ENCODE results near the gene GLRB. TPM values are rescaled to one million over a fixed set of nuclear protein-coding genes. Genes with fewer than 3 reads are reported as not detected.
"Not testable (repeated sequence)": the region's sequence is repeated elsewhere in the genome, so short reads cannot be mapped to it uniquely, and the experiment has no call there.

GLRB gene
- total RNA-seq, 2 experiments from 2014 or later, result not detected

- no peak overlapping the region for H3K4me3 Mint-ChIP-seq
- no peak for DNase-seq
- H3K4me1 Mint-ChIP-seq, result no peaks in the 10 kb centered on the region
- no peaks in the 10 kb centered on the region for H3K27me3 Mint-ChIP-seq
- H3K27ac Mint-ChIP-seq, result no peak overlapping the region
- no peaks in the 10 kb centered on the region for H3K36me3 Mint-ChIP-seq
- H3K9me3 Mint-ChIP-seq (ENCODE audit: low read depth), result no peaks in the 10 kb centered on the region
- CTCF ChIA-PET, result no interaction called here
- ATAC-seq, result no peak
These were observed 94.4 kb downstream of the GLRB start for GRCh38 chr4:157170321-157170720.

- DNase-seq (no peak), ATAC-seq (no peak)
- Mint-ChIP-seq H3K9me3 (ENCODE audit: low read depth) (no peaks in the 10 kb centered on the region), H3K27ac (no peak overlapping the region), H3K4me1 (no peaks in the 10 kb centered on the region), H3K27me3 (no peaks in the 10 kb centered on the region), H3K4me3 (no peak overlapping the region), H3K36me3 (no peaks in the 10 kb centered on the region)
- CTCF ChIA-PET, result no interaction called here
These were observed 96.1 kb downstream of the GLRB start for GRCh38 chr4:157172011-157172410.

- H3K36me3 Mint-ChIP-seq; DNase-seq; H3K27me3 Mint-ChIP-seq; H3K9me3 Mint-ChIP-seq (ENCODE audit: low read depth); H3K4me1 Mint-ChIP-seq; H3K4me3 Mint-ChIP-seq; H3K27ac Mint-ChIP-seq; ATAC-seq; CTCF ChIA-PET: not testable (repeated sequence)
These were observed 104.3 kb downstream of the GLRB start for GRCh38 chr4:157180268-157180667.

GRCh38 chr4:157184300-157184699 is 108.3 kb downstream of the GLRB start:
- Mint-ChIP-seq H3K4me3 (no peak overlapping the region), H3K9me3 (ENCODE audit: low read depth) (no peaks in the 10 kb centered on the region), H3K27ac (no peak overlapping the region), H3K36me3 (no peaks in the 10 kb centered on the region), H3K27me3 (no peaks in the 10 kb centered on the region), H3K4me1 (no peaks in the 10 kb centered on the region)
- ATAC-seq (no peak), DNase-seq (no peak)
- CTCF ChIA-PET, result no interaction called here

- CTCF ChIA-PET, result no interaction called here
- Mint-ChIP-seq H3K9me3 (ENCODE audit: low read depth) (peaks cover 2% of the 10 kb centered on the region), H3K4me1 (no peaks in the 10 kb centered on the region), H3K27me3 (no peaks in the 10 kb centered on the region), H3K36me3 (no peaks in the 10 kb centered on the region), H3K27ac (no peak overlapping the region), H3K4me3 (no peak overlapping the region)
- ATAC-seq (no peak), DNase-seq (no peak)
These were observed 109.4 kb downstream of the GLRB start for GRCh38 chr4:157185363-157185762.

GRCh38 chr4:157195374-157195773 is 119.4 kb downstream of the GLRB start:
- Mint-ChIP-seq H3K4me1 (no peaks in the 10 kb centered on the region), H3K27me3 (no peaks in the 10 kb centered on the region), H3K36me3 (no peaks in the 10 kb centered on the region), H3K27ac (no peak overlapping the region), H3K9me3 (ENCODE audit: low read depth) (peaks cover 2% of the 10 kb centered on the region), H3K4me3 (no peak overlapping the region)
- DNase-seq, result no peak
- no peak for ATAC-seq
- CTCF ChIA-PET, result no interaction called here

GRCh38 chr4:157196046-157196445 is 120.1 kb downstream of the GLRB start:
- DNase-seq (no peak), ATAC-seq (no peak)
- CTCF ChIA-PET, result no interaction called here
- no peaks in the 10 kb centered on the region for H3K27me3 Mint-ChIP-seq
- H3K9me3 Mint-ChIP-seq (ENCODE audit: low read depth), result no peaks in the 10 kb centered on the region
- no peaks in the 10 kb centered on the region for H3K36me3 Mint-ChIP-seq
- no peak overlapping the region for H3K4me3 Mint-ChIP-seq
- no peaks in the 10 kb centered on the region for H3K4me1 Mint-ChIP-seq
- H3K27ac Mint-ChIP-seq, result no peak overlapping the region

- Mint-ChIP-seq H3K4me3 (no peak overlapping the region), H3K4me1 (no peaks in the 10 kb centered on the region), H3K27ac (no peak overlapping the region), H3K27me3 (no peaks in the 10 kb centered on the region), H3K36me3 (no peaks in the 10 kb centered on the region), H3K9me3 (ENCODE audit: low read depth) (no peaks in the 10 kb centered on the region)
- no peak for ATAC-seq
- CTCF ChIA-PET, result no interaction called here
- no peak for DNase-seq
These were observed 128.8 kb downstream of the GLRB start for GRCh38 chr4:157204634-157205244.

- CTCF ChIA-PET, result no interaction called here
- no peaks in the 10 kb centered on the region for H3K4me1 Mint-ChIP-seq
- peaks cover 21% of the 10 kb centered on the region for H3K27me3 Mint-ChIP-seq
- DNase-seq (no peak), ATAC-seq (no peak)
- H3K27ac Mint-ChIP-seq, result no peak overlapping the region
- H3K4me3 Mint-ChIP-seq, result no peak overlapping the region
- peaks cover 2% of the 10 kb centered on the region for H3K9me3 Mint-ChIP-seq (ENCODE audit: low read depth)
- peaks cover 1% of the 10 kb centered on the region for H3K36me3 Mint-ChIP-seq
These were observed 141.8 kb downstream of the GLRB start for GRCh38 chr4:157217708-157218107.

GRCh38 chr4:157219711-157220370 is 143.9 kb downstream of the GLRB start:
- H3K27me3 Mint-ChIP-seq, result peaks cover 26% of the 10 kb centered on the region
- H3K27ac Mint-ChIP-seq, result peak overlapping the region; percentile 35
- no peaks in the 10 kb centered on the region for H3K4me1 Mint-ChIP-seq
- DNase-seq (no peak), ATAC-seq (no peak)
- CTCF ChIA-PET, result no interaction called here
- peaks cover 1% of the 10 kb centered on the region for H3K36me3 Mint-ChIP-seq
- H3K4me3 Mint-ChIP-seq, result no peak overlapping the region
- H3K9me3 Mint-ChIP-seq (ENCODE audit: low read depth), result peaks cover 2% of the 10 kb centered on the region

GRCh38 chr4:157220371-157220881 is 144.5 kb downstream of the GLRB start, which contains the start of gene GRIA2:
TSS of gene GRIA2 (plus strand) at chr4:157220728. CDS start at chr4:157221043, 315 bp downstream.
- ATAC-seq (no peak), DNase-seq (no peak)
- H3K4me1 Mint-ChIP-seq, result no peaks in the 10 kb centered on the region
- H3K27ac Mint-ChIP-seq, result peak within 1 kb of the TSS; percentile 35
- H3K36me3 Mint-ChIP-seq, result peaks cover 1% of the 10 kb centered on the region
- H3K9me3 Mint-ChIP-seq (ENCODE audit: low read depth), result peaks cover 2% of the 10 kb centered on the region
- peaks cover 26% of the 10 kb centered on the region for H3K27me3 Mint-ChIP-seq
- no peak within 1 kb of the TSS for H3K4me3 Mint-ChIP-seq
- CTCF ChIA-PET, result no interaction called here

GRCh38 chr4:157221426-157221894 is 145.5 kb downstream of the GLRB start:
- H3K27me3 Mint-ChIP-seq, result peaks cover 26% of the 10 kb centered on the region
- ATAC-seq, result no peak
- DNase-seq, result no peak
- H3K36me3 Mint-ChIP-seq, result peaks cover 1% of the 10 kb centered on the region
- H3K27ac Mint-ChIP-seq, result no peak overlapping the region
- no peaks in the 10 kb centered on the region for H3K4me1 Mint-ChIP-seq
- H3K9me3 Mint-ChIP-seq (ENCODE audit: low read depth), result peaks cover 2% of the 10 kb centered on the region
- CTCF ChIA-PET, result no interaction called here
- H3K4me3 Mint-ChIP-seq, result no peak overlapping the region
